GM12878 (cell line): Measurements from ENCODE around the gene CCL22. TPM values are rescaled to one million over a fixed set of nuclear protein-coding genes. Genes with fewer than 3 reads are reported as not detected.

ENCODE experiments used
- BHLHE40 ChIP-seq, 2 experiments: fragments of 450-650 bp in 1 of 2; IDR thresholded peaks; 2 replicates each; pipeline ENCODE4 v1.6.1; 2011 to 2017; ENCODE audit warnings: low read depth in 2 of 2, borderline replicate concordance in 1 of 2, improper control_type of control experiment in 1 of 2, low read length in 1 of 2, mild to moderate bottlenecking in 1 of 2
- CHD2 ChIP-seq: IDR thresholded peaks from 2 replicates; pipeline ENCODE4 v1.6.1; 2011; ENCODE audit warnings: low read depth, low read length, improper control_type of control experiment, borderline replicate concordance
- CREB1 ChIP-seq: IDR thresholded peaks from 2 replicates; pipeline ENCODE4 v1.6.1; 2012; ENCODE audit warnings: low read depth, mild to moderate bottlenecking, inconsistent platforms
- EZH2 ChIP-seq: IDR thresholded peaks from 2 replicates; pipeline ENCODE4 v1.6.1; 2012; ENCODE audit warnings: low read depth, mild to moderate bottlenecking, control low read depth, inconsistent platforms, low read length, borderline replicate concordance; ENCODE audit not compliant: control insufficient read depth
- HDAC6 ChIP-seq: fragments of 200-600 bp; sonication (generic); IDR thresholded peaks from one replicate; pipeline ENCODE4 v1.8.0; 2017; ENCODE audit warnings: antibody characterized with exemption; ENCODE audit not compliant: unreplicated experiment
- IKZF1 ChIP-seq: fragments of 450-650 bp; conservative IDR thresholded peaks from 2 replicates; pipeline ENCODE4 v1.6.1; 2017; ENCODE audit warnings: antibody characterized with exemption, mild to moderate bottlenecking
- JUND ChIP-seq: IDR thresholded peaks from 2 replicates; pipeline ENCODE4 v1.6.1; 2012; ENCODE audit warnings: low read depth, mild to moderate bottlenecking, low read length, improper control_type of control experiment, moderate library complexity
- NBN ChIP-seq: fragments of 450-650 bp; IDR thresholded peaks from 2 replicates; pipeline ENCODE4 v1.6.1; 2016
- NFYB ChIP-seq: IDR thresholded peaks from 2 replicates; pipeline ENCODE4 v1.6.1; 2011; ENCODE audit warnings: low read depth, mild to moderate bottlenecking, low read length, improper control_type of control experiment, moderate library complexity; ENCODE audit not compliant: insufficient read depth
- RAD21 ChIP-seq: IDR thresholded peaks from 2 replicates; pipeline ENCODE4 v1.6.1; 2011; ENCODE audit warnings: mild to moderate bottlenecking, low read depth, low read length, moderate library complexity; ENCODE audit not compliant: insufficient read depth
- RELA ChIP-seq: fragments of 450-650 bp; IDR thresholded peaks from 2 replicates; pipeline ENCODE4 v1.8.0; 2014; ENCODE audit warnings: borderline replicate concordance; ENCODE audit not compliant: partially characterized antibody
- SIX5 ChIP-seq: IDR thresholded peaks from 2 replicates; pipeline ENCODE4 v1.6.1; 2011; ENCODE audit warnings: mild to moderate bottlenecking, low read depth, low read length, moderate library complexity; ENCODE audit not compliant: severe bottlenecking
- SPI1 ChIP-seq: IDR thresholded peaks from 2 replicates; pipeline ENCODE4 v1.6.1; 2011; ENCODE audit warnings: low read depth, mild to moderate bottlenecking, low read length, moderate library complexity, borderline replicate concordance; ENCODE audit not compliant: insufficient read depth
- SUZ12 ChIP-seq: fragments of 200-600 bp; sonication (generic); IDR thresholded peaks from one replicate; pipeline ENCODE4 v1.6.1; 2018; ENCODE audit warnings: antibody characterized with exemption, mild to moderate bottlenecking; ENCODE audit not compliant: unreplicated experiment
- TARDBP ChIP-seq: IDR thresholded peaks from 2 replicates; pipeline ENCODE4 v1.6.1; 2016; ENCODE audit warnings: borderline replicate concordance
- ZNF217 ChIP-seq: fragments of 450-650 bp; IDR thresholded peaks from 2 replicates; pipeline ENCODE4 v1.6.1; 2017; ENCODE audit warnings: antibody characterized with exemption, mild to moderate bottlenecking
- polyA plus RNA-seq, 11 experiments: library from polyadenylated mRNA; depleted of rRNA in 4 of 11; unstranded in 6 of 11; stranded (reverse) in 5 of 11; fragments of >200 nt; fragmentation: Nextera tagmentation in 4 of 11; fragmentation: Illumina TruSeq in 1 of 11; extraction: Ambion mirVana in 4 of 11; extraction: Trizol in 1 of 11; gene quantifications; 1 replicate in 1 of 11; 2 replicates in 10 of 11; pipeline versions ENCODE4 v1.2.1 to v1.2.3, GENCODE V29; 2011 to 2016; ENCODE audit warnings: inconsistent platforms in 2 of 11, missing spikeins in 2 of 11, low read depth in 1 of 11
- total RNA-seq, 4 experiments: library from RNA; depleted of rRNA in 3 of 4; stranded (reverse); fragments of >200 nt in 3 of 4; fragmentation: Illumina TruSeq in 1 of 4; extraction: Trizol in 1 of 4; gene quantifications; 2 replicates each; pipeline versions ENCODE4 v1.2.1 to v1.2.3, GENCODE V29; 2013 to 2021
- TF ChIP-seq, protein P1 (sequence below): fragments of 450-650 bp; IDR thresholded peaks from 2 replicates; pipeline ENCODE4 v1.6.1; 2014; ENCODE audit warnings: mild to moderate bottlenecking
- TF ChIP-seq, protein P2 (sequence below): fragments of 150-350 bp; IDR thresholded peaks from 2 replicates; pipeline ENCODE4 v1.6.1; 2016; ENCODE audit warnings: low read depth, low read length
- TF ChIP-seq, protein P3 (sequence below): fragments of 450-650 bp; formaldehyde crosslinking; IDR thresholded peaks from 2 replicates; pipeline ENCODE4 v1.4.0; 2022; ENCODE audit warnings: mild to moderate bottlenecking, moderate library complexity
- TF ChIP-seq, protein P4 (sequence below): fragments of 450-650 bp; IDR thresholded peaks from 2 replicates; pipeline ENCODE4 v1.6.1; 2016; ENCODE audit warnings: mild to moderate bottlenecking

The CCL22 gene
- total and polyA plus RNA-seq, 10 of the 15 experiments (the other 5 are each of a cell fraction or from before 2014, with no cell fraction given): 38.0 to 704 (median 349) TPM

DNA sequence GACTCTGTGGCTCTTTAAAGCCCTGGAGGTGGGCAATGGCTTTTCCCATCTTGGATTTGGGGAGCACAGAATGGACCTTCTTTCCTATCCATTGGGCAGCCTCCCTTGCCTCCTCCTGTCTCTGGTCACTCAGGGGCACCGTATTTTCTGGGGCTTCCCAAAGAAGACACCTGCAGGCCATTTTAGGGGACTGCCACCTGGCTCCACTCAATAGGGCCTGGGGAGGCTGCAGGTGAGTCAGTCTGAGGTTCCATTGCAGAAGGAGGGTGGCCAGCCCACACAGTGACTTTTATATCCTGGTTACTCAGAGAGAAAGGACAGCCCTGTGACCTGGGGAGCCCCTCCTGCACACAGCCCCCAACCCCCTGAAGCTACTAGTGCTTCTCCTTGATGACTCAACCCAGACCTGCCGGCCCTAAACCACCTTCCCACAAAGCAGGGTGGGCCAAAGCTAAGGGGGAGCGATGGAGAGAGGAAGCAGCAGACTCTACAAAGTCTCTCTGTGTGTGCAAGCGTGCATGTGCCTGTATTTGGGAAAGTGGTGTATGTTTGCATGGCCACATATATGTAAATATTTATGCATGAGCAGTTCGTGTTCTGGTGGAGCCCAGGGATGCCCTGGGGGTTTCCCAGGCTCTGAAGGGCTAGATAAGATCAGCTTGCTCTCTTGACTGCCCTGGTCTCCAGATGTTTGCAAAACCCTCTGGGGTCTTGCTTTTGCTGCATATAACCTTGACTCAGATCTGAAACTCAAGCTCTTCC lies 18.7 kb downstream of the CCL22 start (continued):
- TF ChIP-seq IKZF1: peak; percentile 90
- TF ChIP-seq EZH2: no peak
- peak; percentile 47; the same call in 1 of the 2 replicates for TF ChIP-seq RAD21
- TF ChIP-seq ZNF217: no peak; the same call in 1 of the 2 replicates
- peak; percentile 79 to 87; a peak in 3 of 4 replicates for TF ChIP-seq BHLHE40 (IDR thresholded peaks at IDR 0.05; ENCODE audit: borderline replicate concordance in 1 of 2, low read depth in 2 of 2, low read length in 1 of 2)
- peak; percentile 53; the same call in 1 of the 2 replicates for TF ChIP-seq SPI1
- TF ChIP-seq TARDBP: peak; percentile 82; the same call in 1 of the 2 replicates
- TF ChIP-seq NBN: peak; percentile 74; the same call in 1 of the 2 replicates
- TF ChIP-seq, protein P1, sequence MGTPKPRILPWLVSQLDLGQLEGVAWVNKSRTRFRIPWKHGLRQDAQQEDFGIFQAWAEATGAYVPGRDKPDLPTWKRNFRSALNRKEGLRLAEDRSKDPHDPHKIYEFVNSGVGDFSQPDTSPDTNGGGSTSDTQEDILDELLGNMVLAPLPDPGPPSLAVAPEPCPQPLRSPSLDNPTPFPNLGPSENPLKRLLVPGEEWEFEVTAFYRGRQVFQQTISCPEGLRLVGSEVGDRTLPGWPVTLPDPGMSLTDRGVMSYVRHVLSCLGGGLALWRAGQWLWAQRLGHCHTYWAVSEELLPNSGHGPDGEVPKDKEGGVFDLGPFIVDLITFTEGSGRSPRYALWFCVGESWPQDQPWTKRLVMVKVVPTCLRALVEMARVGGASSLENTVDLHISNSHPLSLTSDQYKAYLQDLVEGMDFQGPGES: no peak
- no peak for TF ChIP-seq HDAC6
- TF ChIP-seq, protein P2, sequence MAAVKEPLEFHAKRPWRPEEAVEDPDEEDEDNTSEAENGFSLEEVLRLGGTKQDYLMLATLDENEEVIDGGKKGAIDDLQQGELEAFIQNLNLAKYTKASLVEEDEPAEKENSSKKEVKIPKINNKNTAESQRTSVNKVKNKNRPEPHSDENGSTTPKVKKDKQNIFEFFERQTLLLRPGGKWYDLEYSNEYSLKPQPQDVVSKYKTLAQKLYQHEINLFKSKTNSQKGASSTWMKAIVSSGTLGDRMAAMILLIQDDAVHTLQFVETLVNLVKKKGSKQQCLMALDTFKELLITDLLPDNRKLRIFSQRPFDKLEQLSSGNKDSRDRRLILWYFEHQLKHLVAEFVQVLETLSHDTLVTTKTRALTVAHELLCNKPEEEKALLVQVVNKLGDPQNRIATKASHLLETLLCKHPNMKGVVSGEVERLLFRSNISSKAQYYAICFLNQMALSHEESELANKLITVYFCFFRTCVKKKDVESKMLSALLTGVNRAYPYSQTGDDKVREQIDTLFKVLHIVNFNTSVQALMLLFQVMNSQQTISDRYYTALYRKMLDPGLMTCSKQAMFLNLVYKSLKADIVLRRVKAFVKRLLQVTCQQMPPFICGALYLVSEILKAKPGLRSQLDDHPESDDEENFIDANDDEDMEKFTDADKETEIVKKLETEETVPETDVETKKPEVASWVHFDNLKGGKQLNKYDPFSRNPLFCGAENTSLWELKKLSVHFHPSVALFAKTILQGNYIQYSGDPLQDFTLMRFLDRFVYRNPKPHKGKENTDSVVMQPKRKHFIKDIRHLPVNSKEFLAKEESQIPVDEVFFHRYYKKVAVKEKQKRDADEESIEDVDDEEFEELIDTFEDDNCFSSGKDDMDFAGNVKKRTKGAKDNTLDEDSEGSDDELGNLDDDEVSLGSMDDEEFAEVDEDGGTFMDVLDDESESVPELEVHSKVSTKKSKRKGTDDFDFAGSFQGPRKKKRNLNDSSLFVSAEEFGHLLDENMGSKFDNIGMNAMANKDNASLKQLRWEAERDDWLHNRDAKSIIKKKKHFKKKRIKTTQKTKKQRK: no peak
- no peak for TF ChIP-seq NFYB
- peak; percentile 72; the same call in 1 of the 2 replicates for TF ChIP-seq CREB1
- peak; percentile 31; the same call in 1 of the 2 replicates for TF ChIP-seq CHD2
- no peak for TF ChIP-seq SUZ12
- 0 out of 2 replicates have a peak, but pooled peaks have one; percentile 6 for TF ChIP-seq JUND
- TF ChIP-seq, protein P3, sequence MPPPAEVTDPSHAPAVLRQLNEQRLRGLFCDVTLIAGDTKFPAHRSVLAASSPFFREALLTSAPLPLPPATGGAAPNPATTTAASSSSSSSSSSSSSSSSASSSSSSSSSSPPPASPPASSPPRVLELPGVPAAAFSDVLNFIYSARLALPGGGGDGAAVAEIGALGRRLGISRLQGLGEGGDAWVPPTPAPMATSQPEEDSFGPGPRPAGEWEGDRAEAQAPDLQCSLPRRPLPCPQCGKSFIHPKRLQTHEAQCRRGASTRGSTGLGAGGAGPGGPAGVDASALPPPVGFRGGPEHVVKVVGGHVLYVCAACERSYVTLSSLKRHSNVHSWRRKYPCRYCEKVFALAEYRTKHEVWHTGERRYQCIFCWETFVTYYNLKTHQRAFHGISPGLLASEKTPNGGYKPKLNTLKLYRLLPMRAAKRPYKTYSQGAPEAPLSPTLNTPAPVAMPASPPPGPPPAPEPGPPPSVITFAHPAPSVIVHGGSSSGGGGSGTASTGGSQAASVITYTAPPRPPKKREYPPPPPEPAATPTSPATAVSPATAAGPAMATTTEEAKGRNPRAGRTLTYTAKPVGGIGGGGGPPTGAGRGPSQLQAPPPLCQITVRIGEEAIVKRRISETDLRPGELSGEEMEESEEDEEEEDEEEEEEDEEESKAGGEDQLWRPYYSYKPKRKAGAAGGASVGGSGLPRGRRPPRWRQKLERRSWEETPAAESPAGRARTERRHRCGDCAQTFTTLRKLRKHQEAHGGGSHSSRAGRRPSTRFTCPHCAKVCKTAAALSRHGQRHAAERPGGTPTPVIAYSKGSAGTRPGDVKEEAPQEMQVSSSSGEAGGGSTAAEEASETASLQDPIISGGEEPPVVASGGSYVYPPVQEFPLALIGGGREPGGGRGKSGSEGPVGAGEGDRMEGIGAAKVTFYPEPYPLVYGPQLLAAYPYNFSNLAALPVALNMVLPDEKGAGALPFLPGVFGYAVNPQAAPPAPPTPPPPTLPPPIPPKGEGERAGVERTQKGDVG: no peak
- TF ChIP-seq, protein P4, sequence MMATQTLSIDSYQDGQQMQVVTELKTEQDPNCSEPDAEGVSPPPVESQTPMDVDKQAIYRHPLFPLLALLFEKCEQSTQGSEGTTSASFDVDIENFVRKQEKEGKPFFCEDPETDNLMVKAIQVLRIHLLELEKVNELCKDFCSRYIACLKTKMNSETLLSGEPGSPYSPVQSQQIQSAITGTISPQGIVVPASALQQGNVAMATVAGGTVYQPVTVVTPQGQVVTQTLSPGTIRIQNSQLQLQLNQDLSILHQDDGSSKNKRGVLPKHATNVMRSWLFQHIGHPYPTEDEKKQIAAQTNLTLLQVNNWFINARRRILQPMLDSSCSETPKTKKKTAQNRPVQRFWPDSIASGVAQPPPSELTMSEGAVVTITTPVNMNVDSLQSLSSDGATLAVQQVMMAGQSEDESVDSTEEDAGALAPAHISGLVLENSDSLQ: no peak
- TF ChIP-seq RELA: peak; percentile 89
- TF ChIP-seq SIX5: no peak
